GM19035 (cell line): ENCODE data around the gene TXNRD3.

ENCODE experiments used
- ATAC-seq: cut with Tn5 transposase; IDR thresholded peaks from one replicate; pipeline ENCODE4 v1.9.1; 2021; ENCODE audit not compliant: unreplicated experiment

The TXNRD3 gene

GRCh38 chr3:126672741-126673140, 17.8 kb upstream of the TXNRD3 start:
- no peak for ATAC-seq

- no peak for ATAC-seq
Measured at GRCh38 chr3:126672340-126672739, 17.4 kb upstream of the TXNRD3 start.

- no peak for ATAC-seq
Measured at GRCh38 chr3:126671521-126671920, 16.6 kb upstream of the TXNRD3 start.

- ATAC-seq = no peak
Measured at GRCh38 chr3:126668450-126669401, 13.8 kb upstream of the TXNRD3 start.

- ATAC-seq = no peak
Measured at GRCh38 chr3:126667631-126668449, 12.9 kb upstream of the TXNRD3 start.

GRCh38 chr3:126666658-126667528, 12.0 kb upstream of the TXNRD3 start:
- no peak for ATAC-seq

GRCh38 chr3:126665959-126666657, 11.2 kb upstream of the TXNRD3 start:
- ATAC-seq = no peak

GRCh38 chr3:126665221-126665936, 10.5 kb upstream of the TXNRD3 start:
- no peak for ATAC-seq

GRCh38 chr3:126664591-126665214, 9.8 kb upstream of the TXNRD3 start:
- no peak for ATAC-seq

- ATAC-seq = no peak
Measured at GRCh38 chr3:126663750-126664149, 8.8 kb upstream of the TXNRD3 start.

- ATAC-seq = no peak
Measured at GRCh38 chr3:126663257-126663656, 8.3 kb upstream of the TXNRD3 start.

GRCh38 chr3:126661532-126662364, 6.8 kb upstream of the TXNRD3 start:
- ATAC-seq = no peak

- ATAC-seq = no peak
Measured at GRCh38 chr3:126659915-126660886, 5.3 kb upstream of the TXNRD3 start.

GRCh38 chr3:126658584-126658983, 3.7 kb upstream of the TXNRD3 start:
- ATAC-seq = no peak

GRCh38 chr3:126657901-126658300, 3.0 kb upstream of the TXNRD3 start:
- ATAC-seq = no peak

GRCh38 chr3:126656371-126657134, 1.6 kb upstream of the TXNRD3 start:
- no peak for ATAC-seq
